GM10847 (cell line): ENCODE results near the gene SCYL1.

Source experiments
- POLR2A ChIP-seq: IDR thresholded peaks from 2 replicates; pipeline ENCODE4 v1.6.1; 2011; ENCODE audit not compliant: insufficient read length; ENCODE audit errors: extremely low read depth

Gene SCYL1

DNA sequence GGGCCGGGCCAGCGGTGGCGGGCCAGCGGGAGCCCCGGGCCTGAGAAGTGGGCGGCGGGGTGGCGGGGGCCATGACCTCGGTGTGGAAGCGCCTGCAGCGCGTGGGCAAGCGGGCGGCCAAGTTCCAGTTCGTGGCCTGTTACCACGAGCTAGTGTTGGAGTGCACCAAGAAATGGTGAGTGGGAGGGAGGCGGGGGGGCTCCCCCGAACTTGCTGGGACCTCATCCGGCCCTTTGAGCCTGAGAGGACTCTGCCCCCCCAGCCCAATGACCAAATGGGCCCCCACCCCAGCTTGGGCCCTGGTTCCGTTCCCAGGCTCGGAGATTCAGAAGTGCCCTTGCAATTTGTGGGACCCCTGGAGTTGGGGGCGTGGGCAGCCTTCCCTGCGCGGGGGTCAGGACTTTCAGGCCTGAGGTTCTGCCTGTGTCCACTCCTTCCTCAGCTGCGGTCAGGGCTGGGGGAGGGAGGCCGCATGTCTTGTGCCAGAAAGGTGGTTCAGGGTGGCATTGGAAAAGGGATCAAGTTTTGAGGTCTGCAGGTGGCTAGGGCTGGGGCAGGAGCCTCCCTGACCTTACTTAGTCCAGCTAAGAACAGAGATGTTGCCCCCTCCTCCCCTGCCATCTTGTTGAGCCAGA, 51.5 kb downstream of the SCYL1 start:
- no peak for TF ChIP-seq POLR2A

DNA sequence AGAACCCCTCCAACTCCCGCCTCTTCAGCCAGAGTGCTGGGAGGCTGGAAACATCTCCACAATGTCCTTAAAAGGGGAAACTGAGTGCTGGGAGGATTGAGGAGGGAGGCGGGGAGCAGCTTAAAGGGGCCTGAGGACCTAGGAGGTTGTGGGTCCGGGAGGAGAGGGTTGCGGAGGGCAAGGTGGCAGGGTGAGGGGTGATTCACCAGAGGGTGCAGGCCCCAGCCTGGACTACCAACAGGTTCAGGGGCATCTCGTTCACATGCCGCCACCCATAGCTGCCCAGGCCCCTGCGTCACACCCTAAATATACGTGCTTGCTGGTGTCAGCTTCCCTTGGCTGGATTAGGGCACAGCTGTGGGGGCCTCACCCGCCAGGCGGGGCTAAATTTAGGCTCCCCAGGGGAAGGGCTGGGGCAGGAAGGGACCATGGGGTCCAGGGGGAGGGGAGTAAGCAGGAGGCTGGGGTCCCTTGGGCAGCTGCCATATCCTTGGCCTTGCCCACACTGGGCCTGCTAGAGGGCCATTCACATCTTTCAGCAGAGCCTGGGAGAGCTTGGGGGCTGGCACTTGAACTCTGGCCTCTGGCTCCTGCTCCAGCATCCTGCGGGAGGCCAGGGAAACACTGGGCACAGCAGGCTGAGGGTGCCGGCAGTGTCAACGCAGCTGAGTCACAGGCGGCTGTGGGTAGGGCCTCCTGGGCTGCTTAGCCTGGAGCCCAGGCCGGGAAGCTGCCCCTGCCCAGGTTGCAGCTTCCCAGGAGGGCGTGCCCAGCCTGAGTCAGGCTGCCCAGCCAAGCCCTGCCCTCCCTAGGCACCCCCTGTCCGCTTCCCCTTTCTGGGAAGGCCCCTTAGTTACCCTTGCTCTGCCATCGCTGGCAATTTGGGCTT, 52.2 kb downstream of the SCYL1 start:
- TF ChIP-seq POLR2A, result no peak

DNA sequence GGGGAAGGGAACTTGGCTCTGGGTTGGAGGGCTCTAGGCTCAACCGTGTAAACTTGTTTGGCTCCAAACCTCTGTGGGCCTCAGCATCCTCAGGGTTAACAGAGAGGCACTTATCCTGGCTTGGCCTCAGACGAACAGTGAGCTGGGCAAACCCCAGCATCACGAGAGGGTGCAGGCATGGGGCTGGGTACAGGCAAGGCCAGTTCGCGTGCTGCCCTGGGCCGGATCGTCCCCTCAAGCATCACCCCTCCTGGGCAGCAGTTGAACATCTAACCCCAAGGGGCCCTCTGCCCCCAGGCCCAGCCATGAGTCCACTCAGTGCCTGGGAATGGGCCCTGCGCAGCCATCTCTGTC, 52.9 kb downstream of the SCYL1 start:
- TF ChIP-seq POLR2A, result no peak

DNA sequence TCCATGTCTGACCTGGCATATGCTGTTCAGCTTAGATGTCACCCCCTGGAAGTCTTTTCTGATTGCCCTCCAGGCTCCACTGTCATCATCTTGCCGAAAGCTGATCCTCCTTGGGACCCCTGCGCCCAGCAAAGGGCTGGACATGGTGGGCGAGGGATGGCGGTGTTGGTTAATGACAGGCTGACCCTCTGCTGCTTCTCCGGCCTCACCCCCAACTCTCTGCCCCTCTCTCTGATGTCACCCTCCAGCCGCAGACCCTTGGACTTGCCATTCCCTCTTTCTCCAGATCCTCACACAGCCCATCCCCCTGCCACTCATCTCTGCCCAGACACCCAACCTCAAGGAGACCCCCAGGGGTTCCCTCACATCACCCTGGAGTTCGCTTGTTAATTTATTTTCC, 53.3 kb downstream of the SCYL1 start:
- TF ChIP-seq POLR2A, result no peak

DNA sequence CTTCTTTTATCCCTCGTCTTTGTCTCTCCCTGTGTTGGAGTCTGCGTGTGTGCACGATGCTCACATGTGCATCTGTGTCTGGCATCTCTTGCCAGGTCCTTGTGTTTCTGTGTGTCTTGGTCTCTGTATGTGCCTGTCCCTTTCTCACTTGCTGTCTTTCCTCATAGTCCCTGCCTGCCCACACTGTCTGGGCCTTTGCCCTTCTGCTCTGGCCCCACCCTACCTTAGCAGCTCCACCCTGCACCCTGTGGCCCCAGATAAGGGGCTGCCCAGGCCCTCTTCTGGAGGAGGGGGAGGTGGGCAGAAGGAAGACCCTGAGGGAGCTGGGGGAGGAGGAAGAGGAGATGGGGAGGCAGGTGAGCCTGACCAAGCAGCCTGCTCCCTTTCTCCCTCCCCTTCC, 53.8 kb downstream of the SCYL1 start:
- no peak for TF ChIP-seq POLR2A

DNA sequence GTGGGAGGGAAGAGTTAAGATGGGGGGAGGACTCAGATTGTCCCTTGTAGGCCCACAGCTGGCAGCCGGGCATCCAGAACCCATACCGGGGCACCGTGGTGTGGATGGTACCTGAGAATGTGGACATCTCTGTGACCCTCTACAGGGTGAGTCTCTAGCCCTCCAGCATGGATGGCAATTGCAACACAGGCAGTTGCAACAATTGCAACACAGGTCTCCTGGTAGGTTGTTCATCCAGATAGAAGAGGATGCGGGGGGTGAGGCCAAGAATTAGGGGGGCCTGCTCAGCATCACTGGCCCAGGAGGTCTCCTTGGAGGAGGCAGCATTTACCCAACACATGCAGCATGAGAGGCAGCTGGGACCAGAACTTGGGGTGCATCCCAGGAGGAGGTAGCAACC, 54.4 kb downstream of the SCYL1 start:
- TF ChIP-seq POLR2A, result no peak

DNA sequence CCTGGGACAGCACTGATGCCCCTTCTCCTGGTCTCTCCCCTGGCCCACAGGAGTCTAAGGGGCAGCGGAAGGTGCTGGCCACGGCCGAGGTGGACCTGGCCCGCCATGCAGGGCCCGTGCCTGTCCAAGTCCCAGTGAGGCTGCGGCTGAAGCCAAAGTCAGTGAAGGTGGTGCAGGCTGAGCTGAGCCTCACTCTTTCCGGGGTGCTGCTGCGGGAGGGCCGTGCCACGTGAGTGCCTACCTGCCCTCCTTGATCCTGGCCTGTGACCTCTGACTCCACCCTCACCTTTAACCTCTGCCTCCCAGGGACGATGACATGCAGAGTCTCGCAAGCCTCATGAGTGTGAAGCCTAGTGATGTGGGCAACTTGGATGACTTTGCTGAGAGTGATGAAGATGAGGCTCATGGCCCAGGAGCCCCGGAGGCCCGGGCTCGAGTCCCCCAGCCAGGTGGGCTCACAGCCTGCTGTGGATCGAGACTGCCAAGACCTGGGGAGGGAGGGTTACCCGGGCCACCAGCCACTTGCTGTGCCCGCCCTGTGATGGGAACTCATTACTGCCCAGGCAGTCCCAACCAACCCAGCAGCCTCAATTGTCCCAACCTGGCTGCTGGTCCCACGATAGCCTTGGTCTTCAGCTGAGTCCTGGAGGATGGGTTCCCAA, 55.3 kb downstream of the SCYL1 start:
- no peak for TF ChIP-seq POLR2A

DNA sequence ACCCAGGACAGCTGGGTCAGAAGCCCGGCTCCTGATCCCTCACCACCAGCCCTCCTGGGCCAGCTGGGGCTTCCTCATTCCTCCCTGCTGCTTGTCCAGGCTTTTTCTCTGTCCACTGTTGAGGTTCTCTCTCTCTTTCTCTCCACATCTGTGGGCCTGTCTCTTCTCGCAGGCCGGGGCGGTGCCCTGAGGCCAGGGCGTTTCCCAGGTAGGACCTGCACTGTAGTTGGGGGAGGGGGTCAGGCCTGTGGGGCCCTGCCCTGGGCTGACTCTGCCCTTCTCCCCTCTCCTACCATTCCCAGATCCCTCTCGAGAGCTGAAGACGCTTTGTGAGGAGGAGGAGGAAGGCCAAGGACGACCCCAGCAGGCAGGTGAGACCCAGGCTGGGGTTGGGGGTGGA, 55.9 kb downstream of the SCYL1 start:
- no peak for TF ChIP-seq POLR2A

DNA sequence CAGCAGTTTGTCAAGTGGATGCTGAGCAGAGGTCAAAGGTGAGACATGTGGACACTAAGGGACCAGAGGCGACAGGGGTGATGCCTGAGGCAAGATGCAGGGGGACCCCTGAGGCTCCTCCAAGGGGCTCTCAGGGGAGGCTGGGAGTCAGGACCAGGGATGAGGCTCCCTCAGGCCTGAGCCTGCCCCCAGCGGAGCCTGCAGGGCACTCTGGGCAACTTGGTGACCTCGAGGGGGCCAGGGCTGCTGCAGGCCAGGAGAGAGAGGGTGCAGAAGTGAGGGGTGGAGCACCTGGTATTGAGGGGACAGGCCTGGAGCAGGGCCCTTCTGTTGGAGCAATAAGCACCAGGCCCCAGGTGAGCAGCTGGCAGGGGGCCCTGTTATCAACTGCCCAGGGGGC, 57.0 kb downstream of the SCYL1 start:
- no peak for TF ChIP-seq POLR2A

DNA sequence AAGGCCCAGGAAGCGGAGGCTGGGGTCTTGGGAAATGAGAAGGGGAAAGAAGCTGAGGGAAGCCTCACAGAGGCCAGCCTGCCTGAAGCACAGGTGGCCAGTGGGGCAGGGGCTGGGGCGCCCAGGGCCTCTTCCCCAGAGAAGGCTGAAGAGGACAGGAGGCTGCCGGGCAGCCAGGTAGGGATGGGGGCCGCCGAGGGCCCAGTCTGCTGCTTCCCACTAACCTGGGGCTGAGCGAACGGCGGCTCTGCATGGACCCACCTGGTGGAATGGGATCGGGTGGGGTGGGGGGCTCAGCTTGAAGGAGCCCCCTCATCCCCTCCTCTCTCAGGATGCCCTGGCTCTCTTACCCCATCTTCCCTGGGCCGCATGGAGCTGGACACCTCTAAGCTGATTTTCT, 58.7 kb downstream of the SCYL1 start:
- no peak for TF ChIP-seq POLR2A

DNA sequence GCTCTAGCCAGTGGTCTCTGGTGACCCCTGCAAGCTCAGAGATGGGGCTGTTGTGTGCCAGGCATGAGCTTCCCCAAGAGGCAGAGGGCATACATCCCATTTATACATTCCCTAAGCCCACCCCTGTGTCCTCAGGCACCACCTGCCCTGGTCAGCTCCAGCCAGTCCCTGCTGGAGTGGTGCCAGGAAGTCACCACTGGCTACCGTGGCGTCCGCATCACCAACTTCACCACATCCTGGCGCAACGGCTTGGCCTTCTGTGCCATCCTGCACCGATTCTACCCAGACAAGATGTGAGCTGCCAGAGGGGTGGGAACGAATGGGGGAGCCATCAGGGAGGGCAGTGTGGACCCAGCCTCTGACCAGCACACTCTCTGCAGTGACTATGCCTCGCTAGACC, 59.2 kb downstream of the SCYL1 start:
- TF ChIP-seq POLR2A, result no peak

DNA sequence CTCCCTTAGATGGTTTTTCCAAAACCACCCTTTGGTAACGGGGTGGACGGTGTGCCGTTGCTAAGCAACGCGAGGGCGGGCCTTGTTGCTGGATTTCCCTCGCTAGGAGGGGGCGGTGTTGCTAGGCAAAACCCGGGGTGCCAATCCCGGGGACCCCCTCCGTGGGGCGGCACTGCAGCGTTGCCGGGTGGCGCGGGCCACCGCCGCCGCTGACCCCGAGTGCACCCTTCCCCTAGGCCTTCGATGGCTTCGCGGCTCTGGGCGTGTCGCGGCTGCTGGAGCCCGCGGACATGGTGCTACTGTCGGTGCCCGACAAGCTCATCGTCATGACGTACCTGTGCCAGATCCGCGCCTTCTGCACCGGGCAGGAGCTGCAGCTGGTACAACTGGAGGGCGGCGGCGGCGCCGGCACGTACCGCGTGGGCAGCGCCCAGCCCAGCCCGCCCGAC, 59.9 kb downstream of the SCYL1 start:
- no peak for TF ChIP-seq POLR2A

DNA sequence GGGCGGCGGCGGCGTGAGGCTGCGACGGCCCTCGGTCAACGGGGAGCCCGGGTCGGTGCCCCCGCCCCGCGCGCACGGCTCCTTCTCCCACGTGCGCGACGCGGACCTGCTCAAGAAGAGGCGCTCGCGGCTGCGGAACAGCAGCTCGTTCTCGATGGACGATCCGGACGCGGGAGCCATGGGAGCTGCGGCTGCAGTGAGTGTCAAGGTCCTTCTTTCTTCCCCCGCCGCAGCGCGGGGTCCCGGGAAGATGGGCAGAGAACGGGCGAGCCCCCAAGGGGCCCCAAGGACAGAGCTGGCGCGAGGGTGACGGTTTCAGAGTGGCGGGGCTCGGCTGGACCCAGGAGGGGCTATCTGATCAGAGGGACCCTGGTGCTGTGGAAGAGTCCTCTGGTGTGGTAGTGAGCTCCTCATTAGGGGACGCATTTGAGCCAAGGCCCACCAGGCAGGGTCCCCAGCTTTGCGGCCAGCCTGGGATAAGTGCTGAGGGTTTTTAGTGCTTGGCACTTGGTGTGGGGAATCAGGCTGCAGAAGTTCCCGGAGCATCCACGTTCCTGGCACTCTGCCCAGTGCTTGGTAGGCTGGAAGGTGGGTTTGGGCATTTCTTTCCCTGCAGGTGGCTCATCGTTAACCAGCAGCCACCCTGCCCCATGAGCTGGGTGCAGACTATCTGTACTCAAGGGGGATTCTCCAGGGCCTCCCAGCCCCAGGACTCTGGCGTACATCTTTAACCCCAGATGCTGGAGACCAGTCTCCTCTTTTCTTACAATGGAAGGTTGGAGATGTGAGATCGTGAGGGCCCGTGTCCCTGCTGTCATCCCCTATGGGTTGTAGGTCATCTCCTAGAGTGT, 60.7 kb downstream of the SCYL1 start:
- no peak for TF ChIP-seq POLR2A

DNA sequence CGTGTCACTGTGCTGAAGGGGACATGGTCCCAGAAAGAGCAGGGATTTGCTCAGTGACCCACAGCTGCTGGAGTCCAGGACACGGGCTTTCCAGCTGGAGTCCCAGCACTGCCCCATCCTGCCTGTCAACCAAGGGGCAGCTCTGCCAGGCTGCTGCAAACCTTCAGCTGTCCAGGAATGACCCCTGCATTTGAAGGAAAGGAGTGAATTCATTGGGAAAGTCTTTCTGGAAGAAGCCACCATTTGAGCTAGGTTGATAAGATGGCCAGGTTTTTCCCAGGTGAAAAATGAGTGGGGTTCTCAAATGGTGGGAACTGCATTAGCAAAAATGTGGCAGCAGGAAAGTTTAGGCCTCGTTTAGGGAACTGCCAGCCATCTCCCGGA, 61.4 kb downstream of the SCYL1 start:
- TF ChIP-seq POLR2A, result no peak

DNA sequence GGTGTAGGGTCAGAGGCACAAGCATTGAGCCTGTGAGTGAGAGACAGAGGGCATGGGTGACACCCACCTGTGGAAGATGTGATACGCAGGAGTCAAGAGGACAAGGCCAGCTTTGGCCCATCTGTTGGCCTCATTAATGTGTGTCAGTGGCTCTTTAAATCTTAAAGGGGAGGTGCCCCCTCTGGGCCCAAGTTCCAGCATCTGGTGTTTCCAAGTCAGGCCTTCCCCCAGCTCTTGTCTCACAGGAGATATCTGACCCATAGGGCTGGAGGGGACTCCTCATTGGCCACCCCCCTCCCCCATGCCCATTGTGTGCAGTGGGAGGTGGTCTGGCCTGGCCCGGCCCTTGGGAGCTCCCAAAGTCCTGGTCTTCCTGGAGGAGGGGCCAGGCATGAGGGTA, 61.8 kb downstream of the SCYL1 start:
- no peak for TF ChIP-seq POLR2A
